Activated T-cell treated with anti-CD3 and anti-CD28 coated beads, Interleukin-2, amount 50 U/mL, for 48 hours (primary cell): ENCODE measurements around the gene HEXIM1.
"Not testable (repeated sequence)": the region's sequence is repeated elsewhere in the genome, so short reads cannot be mapped to it uniquely, and the experiment has no call there.

Source experiments
- DNase-seq, 2 experiments: peaks; one replicate each; pipeline ENCODE4 v3.0.0-alpha.2; 2020

Gene HEXIM1

GRCh38 chr17:45114117-45114932 lies 34.0 kb upstream of the HEXIM1 start:
- DNase-seq, result no peak

- no peak for DNase-seq
Observed at GRCh38 chr17:45115015-45115625, 33.2 kb upstream of the HEXIM1 start.

GRCh38 chr17:45115871-45116270 lies 32.4 kb upstream of the HEXIM1 start:
- no peak for DNase-seq

GRCh38 chr17:45116434-45117016 lies 31.8 kb upstream of the HEXIM1 start:
- no peak for DNase-seq

- no peak for DNase-seq
Observed at GRCh38 chr17:45117334-45117733, 30.9 kb upstream of the HEXIM1 start.

GRCh38 chr17:45117848-45118646 lies 30.2 kb upstream of the HEXIM1 start:
- no peak for DNase-seq

GRCh38 chr17:45118691-45119090 lies 29.6 kb upstream of the HEXIM1 start:
- DNase-seq, result no peak

- no peak for DNase-seq
Observed at GRCh38 chr17:45119964-45120363, 28.3 kb upstream of the HEXIM1 start.

GRCh38 chr17:45120558-45120957 lies 27.7 kb upstream of the HEXIM1 start:
- no peak for DNase-seq

- no peak for DNase-seq
Observed at GRCh38 chr17:45121055-45121454, 27.2 kb upstream of the HEXIM1 start.

- no peak for DNase-seq
Observed at GRCh38 chr17:45123076-45123770, 25.1 kb upstream of the HEXIM1 start.

- DNase-seq, result peak in 1 of 2 experiments; percentile 46
Observed at GRCh38 chr17:45123930-45124796, 24.1 kb upstream of the HEXIM1 start.

GRCh38 chr17:45124797-45125122 lies 23.5 kb upstream of the HEXIM1 start:
- DNase-seq, result not testable (repeated sequence)

GRCh38 chr17:45125509-45125908 lies 22.8 kb upstream of the HEXIM1 start:
- no peak for DNase-seq

GRCh38 chr17:45127207-45127547 lies 21.1 kb upstream of the HEXIM1 start:
- no peak for DNase-seq

GRCh38 chr17:45127548-45128300 lies 20.6 kb upstream of the HEXIM1 start:
- no peak for DNase-seq

GRCh38 chr17:45128331-45128730 lies 19.9 kb upstream of the HEXIM1 start:
- no peak for DNase-seq

- DNase-seq, result no peak
Observed at GRCh38 chr17:45128989-45129388, 19.3 kb upstream of the HEXIM1 start.

GRCh38 chr17:45129426-45129939 lies 18.8 kb upstream of the HEXIM1 start:
- no peak for DNase-seq

GRCh38 chr17:45129940-45130680 lies 18.2 kb upstream of the HEXIM1 start:
- DNase-seq, result no peak
